Activated naive CD4-positive, alpha-beta T cell treated with anti-CD3 and anti-CD28 coated beads, Interleukin-2, amount 50 U/mL, for 24 hours (primary cell): ENCODE measurements around the gene ALDH3B2.

ENCODE experiments used
- H3K27ac Mint-ChIP-seq: one replicate; pipeline ENCODE4 v1.8.0; 2021; ENCODE audit warnings: mild to moderate bottlenecking, mixed read lengths
- H3K27me3 Mint-ChIP-seq: one replicate; pipeline ENCODE4 v1.8.0; 2021; ENCODE audit warnings: mixed read lengths
- H3K36me3 Mint-ChIP-seq: one replicate; pipeline ENCODE4 v1.8.0; 2021; ENCODE audit warnings: mixed read lengths
- H3K4me1 Mint-ChIP-seq: one replicate; pipeline ENCODE4 v1.8.0; 2021; ENCODE audit warnings: mixed read lengths
- H3K4me3 Mint-ChIP-seq: one replicate; pipeline ENCODE4 v1.8.0; 2021; ENCODE audit warnings: mild to moderate bottlenecking, mixed read lengths
- H3K9me3 Mint-ChIP-seq: one replicate; pipeline ENCODE4 v1.8.0; 2021; ENCODE audit warnings: mixed read lengths

ALDH3B2 gene

DNA sequence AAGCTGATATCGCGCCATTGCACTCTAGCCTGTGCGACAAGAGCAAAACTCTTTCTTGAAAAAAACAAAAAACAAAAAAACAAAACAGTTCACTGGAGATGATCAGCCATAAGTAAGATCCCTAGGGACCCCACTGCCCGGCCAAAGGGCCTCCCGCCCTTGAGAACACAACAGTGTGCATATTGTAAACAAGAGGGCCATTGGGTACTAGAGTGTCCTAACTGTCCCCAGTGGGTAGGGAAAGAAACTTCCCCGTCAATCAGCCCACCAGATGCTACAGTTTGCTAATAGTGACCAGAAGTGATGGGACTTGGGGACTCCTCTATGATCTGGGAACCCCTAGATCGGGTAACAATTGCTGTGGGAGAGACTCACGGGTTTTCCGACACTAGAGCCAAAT is 20.2 kb downstream of the ALDH3B2 start:
- Mint-ChIP-seq H3K4me1 (peaks cover 14% of the 10 kb centered on the region), H3K27me3 (no peaks in the 10 kb centered on the region), H3K27ac (no peak overlapping the region), H3K36me3 (no peaks in the 10 kb centered on the region), H3K4me3 (no peak overlapping the region), H3K9me3 (no peaks in the 10 kb centered on the region)

DNA sequence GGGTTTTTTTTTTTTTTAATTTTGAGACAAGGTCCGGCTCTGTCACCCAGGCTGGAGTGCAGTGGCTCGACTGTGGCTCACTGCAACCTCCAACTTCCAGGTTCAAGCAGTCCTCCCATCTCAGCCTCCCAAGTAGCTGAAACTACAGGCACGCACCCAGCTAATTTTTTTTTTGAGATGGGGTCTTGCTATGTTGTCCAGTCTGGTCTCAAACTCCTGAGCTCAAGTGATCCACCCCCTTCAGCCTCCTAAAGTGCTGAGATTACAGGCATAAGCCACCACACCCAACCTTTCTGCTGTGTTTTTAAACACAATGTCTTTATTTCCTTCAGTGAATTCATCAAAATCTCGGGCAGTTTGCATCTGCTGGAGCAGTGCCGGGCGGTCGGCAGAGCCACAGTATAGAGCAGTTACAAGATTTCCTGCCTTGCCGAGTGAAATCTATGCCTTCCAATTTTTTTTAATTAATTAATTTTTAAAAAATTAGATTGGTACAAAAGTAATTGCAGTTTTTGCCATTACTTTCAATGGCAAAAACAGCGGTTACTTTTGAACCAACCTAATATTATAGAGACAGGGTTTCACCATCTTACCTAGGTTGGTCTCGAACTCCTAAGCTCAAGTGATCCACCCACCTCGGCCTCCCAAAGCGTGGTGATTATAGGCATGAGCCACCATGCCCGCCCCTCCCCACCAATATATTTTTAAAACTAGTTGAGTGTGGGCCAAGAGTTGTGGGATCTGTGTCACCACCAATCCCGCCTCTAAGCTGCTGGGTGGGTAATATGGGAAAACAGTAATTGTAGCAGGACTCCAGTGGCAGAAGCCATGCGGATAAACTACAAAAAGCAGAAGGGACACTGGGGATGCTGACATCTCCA is 21.2 kb downstream of the ALDH3B2 start:
- Mint-ChIP-seq H3K27ac (no peak overlapping the region), H3K4me1 (peaks cover 17% of the 10 kb centered on the region), H3K9me3 (no peaks in the 10 kb centered on the region), H3K4me3 (no peak overlapping the region), H3K27me3 (no peaks in the 10 kb centered on the region), H3K36me3 (no peaks in the 10 kb centered on the region)

DNA sequence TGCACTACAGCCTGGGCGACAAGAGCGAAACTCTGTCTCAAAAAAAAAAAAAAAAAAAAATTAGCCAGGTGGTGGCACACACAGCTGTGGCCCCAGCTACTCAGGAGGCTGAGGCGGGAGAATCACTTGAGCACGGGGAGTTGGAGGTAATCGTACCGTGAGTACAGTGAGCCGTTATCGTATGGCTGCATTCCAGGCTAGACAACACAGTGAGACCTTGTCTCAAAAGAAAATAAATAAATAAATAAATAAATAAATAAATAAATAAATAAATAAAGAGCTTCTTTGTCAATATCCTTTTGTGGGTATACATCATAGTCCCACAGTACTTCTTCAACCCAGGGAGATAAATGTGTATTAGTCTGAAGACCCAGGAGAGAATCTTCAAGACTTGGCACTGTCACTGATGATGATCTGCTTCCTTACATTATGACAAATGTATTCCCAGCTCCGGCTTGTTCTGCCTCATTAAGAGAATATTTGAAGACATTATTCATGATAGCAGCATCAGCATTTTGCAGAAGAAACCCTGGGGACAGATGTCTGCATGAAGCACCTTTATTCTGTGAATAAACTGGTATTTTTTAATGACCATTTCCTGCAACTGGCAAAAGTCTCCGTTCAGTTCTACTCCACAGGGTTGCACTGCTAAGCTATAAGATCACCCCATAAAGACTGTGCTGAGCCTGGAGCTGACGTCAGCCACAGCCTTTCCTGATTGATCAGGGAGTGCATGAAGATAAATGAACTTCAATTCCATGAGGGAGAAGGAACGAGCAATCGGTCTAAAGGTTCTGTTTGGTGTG is 22.2 kb downstream of the ALDH3B2 start:
- H3K27ac Mint-ChIP-seq, result no peak overlapping the region
- no peaks in the 10 kb centered on the region for H3K9me3 Mint-ChIP-seq
- no peaks in the 10 kb centered on the region for H3K36me3 Mint-ChIP-seq
- H3K27me3 Mint-ChIP-seq, result no peaks in the 10 kb centered on the region
- no peak overlapping the region for H3K4me3 Mint-ChIP-seq
- H3K4me1 Mint-ChIP-seq, result peaks cover 24% of the 10 kb centered on the region

DNA sequence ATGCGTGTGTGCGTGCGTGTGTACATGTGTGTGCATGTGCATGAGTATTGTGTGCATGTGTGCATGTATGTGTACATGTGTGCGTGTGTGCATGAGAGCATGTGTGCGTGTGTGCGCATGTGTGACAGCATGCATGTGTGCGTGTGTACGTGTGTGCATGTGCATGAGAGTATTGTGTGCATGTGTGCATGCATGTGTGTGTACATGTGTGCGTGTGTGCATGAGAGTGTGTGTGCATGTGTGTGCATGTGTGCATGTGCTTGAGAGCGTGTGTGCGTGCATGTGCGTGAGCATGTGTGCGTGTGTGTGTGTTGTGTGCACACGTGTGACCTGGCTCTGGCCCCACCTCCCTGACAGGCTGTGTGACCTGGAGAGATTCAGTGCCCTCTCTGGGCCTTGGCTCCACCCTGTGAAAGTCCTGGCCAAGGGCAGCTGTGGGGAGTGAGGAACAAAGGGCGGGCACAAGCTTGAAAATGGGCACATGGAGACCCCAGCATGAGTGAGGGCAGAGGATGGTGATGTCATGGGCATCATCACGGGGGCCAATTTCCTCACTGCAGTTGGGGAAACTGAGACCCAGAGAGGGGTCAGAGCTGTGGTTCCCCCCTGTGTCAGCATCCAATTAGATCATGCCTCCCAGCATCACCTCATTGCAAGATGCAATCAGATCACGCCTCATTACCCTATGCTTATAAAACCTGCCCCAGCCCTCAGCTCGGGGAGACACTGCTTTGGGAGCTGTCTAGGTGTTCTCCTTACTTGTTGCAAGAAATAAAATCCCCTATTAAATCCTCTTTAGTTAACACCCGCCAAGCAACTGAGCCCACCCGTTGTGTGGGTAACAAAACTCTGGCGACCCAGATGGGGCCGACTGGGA is 24.6 kb downstream of the ALDH3B2 start:
- Mint-ChIP-seq H3K9me3 (no peaks in the 10 kb centered on the region), H3K27ac (peak overlapping the region; percentile 95), H3K36me3 (no peaks in the 10 kb centered on the region), H3K4me1 (peaks cover 37% of the 10 kb centered on the region), H3K27me3 (no peaks in the 10 kb centered on the region), H3K4me3 (peak overlapping the region; percentile 91)

DNA sequence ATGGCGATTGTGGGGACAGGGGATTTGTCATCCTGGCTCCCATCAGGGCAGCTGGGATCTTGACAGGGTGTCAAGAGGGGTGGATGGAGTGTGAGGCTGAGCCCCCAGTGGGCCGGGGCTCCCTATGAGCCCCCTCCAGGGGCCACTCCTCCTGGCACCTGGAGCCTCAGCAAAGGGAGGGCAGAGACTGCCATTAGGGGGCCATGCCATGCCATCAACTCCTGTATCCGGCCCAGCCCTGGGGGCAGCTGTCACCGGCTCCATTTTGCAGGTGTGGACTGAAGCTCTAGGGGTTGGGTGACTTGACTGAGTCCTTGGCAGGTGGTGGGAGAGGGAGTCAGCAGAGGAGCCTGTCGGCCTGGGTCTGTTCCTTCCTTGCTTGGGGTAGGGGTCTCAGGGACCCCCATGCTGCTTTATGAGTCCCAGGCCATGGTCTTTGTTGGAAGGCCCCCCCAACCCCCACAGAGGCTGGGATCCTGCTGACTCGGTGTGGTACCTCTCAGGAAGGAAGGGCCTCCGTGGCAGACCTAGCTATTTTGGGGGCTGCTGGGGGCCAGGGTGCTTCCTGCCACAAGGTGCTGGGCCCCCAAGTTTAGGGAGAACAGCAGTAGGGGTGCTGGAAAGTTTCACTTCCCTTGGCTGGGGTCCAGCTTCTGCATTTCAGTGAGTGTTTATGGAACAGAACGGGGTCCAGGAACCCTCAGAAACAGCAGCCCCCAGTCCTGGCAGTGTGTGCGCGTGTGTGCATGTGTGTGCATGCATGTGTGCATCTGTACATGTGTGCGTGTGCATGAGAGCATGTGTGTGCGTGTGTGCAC is 25.4 kb downstream of the ALDH3B2 start:
- Mint-ChIP-seq H3K36me3 (no peaks in the 10 kb centered on the region), H3K4me3 (no peak overlapping the region), H3K9me3 (no peaks in the 10 kb centered on the region), H3K27me3 (no peaks in the 10 kb centered on the region), H3K4me1 (peaks cover 37% of the 10 kb centered on the region), H3K27ac (no peak overlapping the region)

DNA sequence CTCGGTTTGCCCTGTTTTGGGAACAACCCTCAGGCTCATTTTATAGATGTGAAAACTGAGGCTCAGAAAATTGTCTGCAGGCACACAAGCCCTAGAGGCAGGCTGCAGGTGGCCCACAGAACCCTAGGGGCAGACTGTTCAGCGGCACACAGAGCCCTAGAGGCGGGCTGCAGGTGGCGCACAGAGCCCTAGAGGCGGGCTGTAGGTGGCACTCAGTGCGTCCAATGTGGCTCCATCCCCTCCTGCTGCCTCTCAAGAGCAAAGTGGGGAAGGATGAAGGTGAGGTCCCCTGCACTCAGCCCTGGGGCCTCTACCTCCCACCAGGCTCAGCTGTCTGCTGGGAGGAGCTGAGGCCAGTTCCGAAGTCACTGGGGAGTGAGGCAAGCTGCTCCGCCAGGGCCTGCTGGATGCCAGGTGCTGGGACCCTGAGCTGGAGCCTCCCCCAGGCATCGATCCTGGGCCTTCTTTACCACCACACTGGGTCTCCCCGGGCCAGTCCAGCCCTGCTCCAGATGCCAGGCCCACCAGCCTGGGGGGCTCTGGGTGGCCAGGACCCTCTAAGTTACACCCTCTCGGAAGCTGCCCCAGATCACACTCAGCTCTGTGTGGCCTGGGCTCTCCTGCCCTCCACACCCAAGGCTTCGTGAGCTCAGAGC is 26.2 kb downstream of the ALDH3B2 start:
- H3K4me3 Mint-ChIP-seq, result no peak overlapping the region

DNA sequence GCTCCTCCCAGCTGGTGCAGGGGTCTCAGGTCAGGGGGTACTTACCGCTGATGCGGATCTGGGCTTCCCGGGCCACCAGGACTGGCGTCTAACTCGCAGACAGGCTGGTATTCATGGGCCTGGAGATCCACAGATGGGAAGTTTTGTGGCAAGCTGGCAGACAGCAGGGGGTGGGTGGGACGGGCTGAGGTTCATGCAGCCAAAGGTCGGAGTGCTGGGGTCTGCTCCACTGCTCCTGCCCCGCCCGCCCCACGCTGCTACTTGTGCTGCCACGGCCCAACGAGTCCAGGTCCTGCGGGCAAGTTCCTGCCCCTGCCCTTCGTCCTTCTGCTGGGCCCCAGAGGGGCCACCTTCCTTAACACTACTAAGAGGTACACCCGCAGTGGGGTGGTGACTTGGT is 27.0 kb downstream of the ALDH3B2 start:
- Mint-ChIP-seq H3K36me3 (no peaks in the 10 kb centered on the region), H3K9me3 (no peaks in the 10 kb centered on the region), H3K27ac (no peak overlapping the region), H3K27me3 (no peaks in the 10 kb centered on the region), H3K4me3 (no peak overlapping the region), H3K4me1 (peaks cover 37% of the 10 kb centered on the region)

More for the DNA sequence above, 26.2 kb downstream of the ALDH3B2 start:
- Mint-ChIP-seq H3K36me3 (no peaks in the 10 kb centered on the region), H3K9me3 (no peaks in the 10 kb centered on the region), H3K4me1 (peaks cover 37% of the 10 kb centered on the region), H3K27me3 (no peaks in the 10 kb centered on the region), H3K27ac (no peak overlapping the region)

DNA sequence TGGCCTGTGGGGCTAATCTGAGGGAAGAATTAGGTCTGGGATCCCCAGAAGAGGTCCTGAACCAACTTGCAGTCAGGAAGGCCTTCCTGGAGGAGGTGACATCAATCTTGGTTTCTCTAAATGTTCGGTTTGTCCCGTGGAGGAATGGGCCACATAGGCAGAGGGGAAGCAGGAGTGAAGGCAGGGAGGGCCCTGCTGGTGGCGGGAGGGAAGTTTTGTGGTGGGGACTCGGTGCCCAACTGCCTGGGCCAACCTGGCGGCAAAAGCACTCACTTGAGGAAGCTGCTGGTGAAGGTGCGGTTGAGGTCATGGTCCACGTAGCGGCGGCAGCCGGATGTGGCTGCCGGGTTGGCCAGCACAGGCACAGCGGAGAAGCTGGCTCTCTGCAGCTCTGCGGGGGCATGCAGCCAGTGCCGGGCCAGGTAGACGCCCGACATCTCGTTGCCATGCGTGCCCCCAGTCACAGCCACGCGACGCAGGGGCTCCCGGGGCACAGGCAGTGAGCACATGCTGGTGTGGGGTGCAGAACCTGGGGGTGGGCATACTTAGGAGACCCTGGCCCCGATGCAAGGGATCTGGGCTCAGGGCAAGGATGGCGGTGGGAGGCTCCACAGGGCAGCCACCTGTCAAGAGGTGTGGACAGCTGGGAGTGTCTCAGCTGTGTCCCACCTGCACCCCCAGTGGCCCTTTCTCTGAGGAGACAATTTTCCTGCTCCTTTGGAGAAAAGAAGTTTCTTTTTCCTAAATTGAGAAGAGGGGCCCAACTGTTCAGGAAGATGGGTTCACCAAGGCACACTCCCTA is 27.7 kb downstream of the ALDH3B2 start:
- no peaks in the 10 kb centered on the region for H3K9me3 Mint-ChIP-seq
- no peaks in the 10 kb centered on the region for H3K27me3 Mint-ChIP-seq
- peak overlapping the region; percentile 36 for H3K27ac Mint-ChIP-seq
- H3K4me1 Mint-ChIP-seq, result peaks cover 37% of the 10 kb centered on the region
- no peaks in the 10 kb centered on the region for H3K36me3 Mint-ChIP-seq
- H3K4me3 Mint-ChIP-seq, result peak overlapping the region; percentile 58

DNA sequence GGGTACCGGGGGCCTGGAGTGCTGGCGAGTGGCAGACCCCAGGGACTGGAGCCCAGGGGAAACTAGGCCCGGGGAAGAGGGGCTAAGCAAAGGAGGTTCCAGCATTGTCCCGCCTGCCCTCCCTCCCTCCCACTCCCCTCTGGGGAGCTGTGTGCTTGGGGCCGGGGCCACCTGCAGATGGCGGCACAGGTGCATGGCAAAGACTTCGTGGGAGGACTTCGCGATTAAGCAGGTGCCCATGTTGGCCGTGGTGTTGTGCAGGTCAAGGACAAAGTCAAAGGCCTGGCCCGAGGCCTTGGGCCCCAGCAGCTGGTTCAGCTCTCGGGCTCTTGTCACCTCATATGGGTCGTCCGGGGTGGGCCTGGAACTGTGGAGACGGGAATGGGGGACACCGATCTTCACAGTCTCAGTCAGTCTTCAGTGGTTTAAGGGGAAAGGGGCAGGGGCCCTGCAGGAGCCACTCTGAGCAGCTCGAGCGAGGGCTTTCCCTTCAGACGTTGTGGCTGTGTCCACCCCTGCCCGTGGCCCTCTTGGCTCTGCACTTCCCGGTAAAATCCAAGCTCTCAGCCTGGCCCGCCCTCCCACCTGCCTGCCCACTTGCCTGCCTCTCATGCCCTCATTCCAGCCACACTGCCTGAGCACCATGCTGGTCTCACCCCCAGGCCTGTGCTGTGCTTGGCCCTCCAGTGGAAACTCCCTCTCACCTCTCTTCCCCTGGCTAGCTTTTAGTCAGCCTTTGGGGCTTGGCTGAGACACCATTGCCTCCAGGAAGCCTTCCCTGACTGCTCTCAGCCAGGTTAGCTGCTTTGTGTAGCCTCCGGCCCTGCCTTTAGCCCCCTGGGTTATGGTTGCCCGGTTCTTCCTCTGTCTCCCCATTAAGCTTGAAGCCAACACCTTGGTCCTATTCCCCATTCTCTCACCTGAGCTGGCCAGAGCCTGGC is 28.6 kb downstream of the ALDH3B2 start:
- peaks cover 37% of the 10 kb centered on the region for H3K4me1 Mint-ChIP-seq
- H3K27me3 Mint-ChIP-seq, result no peaks in the 10 kb centered on the region
- no peaks in the 10 kb centered on the region for H3K9me3 Mint-ChIP-seq
- peak overlapping the region; percentile 36 for H3K27ac Mint-ChIP-seq
- no peak overlapping the region for H3K4me3 Mint-ChIP-seq
- H3K36me3 Mint-ChIP-seq, result no peaks in the 10 kb centered on the region

DNA sequence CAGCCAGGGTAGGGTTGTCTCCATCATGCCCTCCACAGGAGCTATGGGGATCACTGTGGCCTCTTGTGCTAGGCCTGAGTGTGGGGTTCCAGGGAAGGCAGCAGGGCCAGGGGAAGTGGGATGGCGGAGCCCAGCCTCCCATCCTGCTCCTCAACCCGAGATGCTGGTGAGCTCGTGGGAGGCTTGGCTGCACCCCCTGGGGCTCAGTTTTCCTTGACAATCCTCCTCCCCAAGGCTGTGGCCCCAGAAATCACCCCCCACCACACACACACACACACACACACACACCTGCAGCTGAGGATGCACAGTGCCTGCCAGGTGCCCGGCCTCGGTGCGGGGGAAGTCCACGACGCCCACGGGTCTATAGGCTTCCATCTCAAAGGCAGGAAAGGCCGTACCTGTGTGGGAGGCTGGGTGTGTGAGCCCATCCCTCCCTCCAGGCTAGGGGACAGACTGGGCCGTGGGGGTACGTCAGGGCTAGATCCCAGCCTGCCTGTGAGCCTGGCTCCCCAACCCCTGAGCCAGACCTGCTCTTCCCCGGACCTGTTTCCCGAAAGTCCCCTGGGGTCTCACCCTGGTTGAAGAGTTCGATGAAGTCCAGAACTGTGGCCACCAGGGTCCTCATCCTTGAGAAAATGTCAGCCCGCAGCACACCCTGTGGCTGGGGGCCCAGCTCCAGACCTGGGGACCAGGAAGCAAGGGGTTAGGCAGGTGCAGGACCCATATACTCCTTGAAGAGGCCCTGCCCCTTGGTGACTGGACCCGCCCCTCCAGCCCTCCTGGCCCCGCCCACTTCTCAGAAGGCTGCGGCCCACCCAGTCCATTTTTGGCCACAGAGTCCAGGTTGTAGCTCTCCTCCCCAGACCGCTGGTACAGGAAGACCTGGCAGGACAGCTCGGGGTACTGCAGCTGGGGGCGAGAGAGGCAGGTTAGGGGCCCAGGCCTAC is 29.7 kb downstream of the ALDH3B2 start:
- no peaks in the 10 kb centered on the region for H3K36me3 Mint-ChIP-seq
- no peaks in the 10 kb centered on the region for H3K27me3 Mint-ChIP-seq
- H3K9me3 Mint-ChIP-seq, result no peaks in the 10 kb centered on the region
- H3K4me3 Mint-ChIP-seq, result no peak overlapping the region
- H3K27ac Mint-ChIP-seq, result no peak overlapping the region
- H3K4me1 Mint-ChIP-seq, result peaks cover 28% of the 10 kb centered on the region

DNA sequence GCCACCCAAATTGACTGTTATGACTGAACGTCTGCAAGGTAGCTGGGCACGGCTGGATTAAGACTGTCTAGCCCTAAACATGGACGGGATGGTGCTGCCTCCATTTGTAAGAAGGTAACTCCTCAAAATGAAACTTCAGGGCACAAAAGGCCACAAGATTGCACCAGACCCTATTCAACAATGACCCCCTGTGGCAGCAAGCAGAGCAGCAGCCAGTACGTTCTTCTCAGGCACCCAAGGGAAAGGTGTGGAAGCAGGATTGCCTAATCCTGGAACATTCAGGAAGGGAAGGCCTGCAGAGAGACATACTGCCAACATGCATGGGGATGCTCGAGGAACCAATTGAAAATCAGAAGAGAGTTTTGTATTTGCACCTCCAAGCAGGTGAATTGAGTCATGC is 30.4 kb downstream of the ALDH3B2 start:
- no peak overlapping the region for H3K4me3 Mint-ChIP-seq
- no peaks in the 10 kb centered on the region for H3K36me3 Mint-ChIP-seq
- H3K4me1 Mint-ChIP-seq, result peaks cover 22% of the 10 kb centered on the region
- no peak overlapping the region for H3K27ac Mint-ChIP-seq
- no peaks in the 10 kb centered on the region for H3K27me3 Mint-ChIP-seq
- no peaks in the 10 kb centered on the region for H3K9me3 Mint-ChIP-seq
